ENCODE results near the gene CCDC188. TPM values are rescaled to one million over a fixed set of nuclear protein-coding genes. Genes with fewer than 3 reads are reported as not detected.

Gene CCDC188
- total and polyA plus RNA-seq, 9 of the 15 experiments (the other 6 are each of a cell fraction or from before 2014, with no cell fraction given), result not detected

DNA sequence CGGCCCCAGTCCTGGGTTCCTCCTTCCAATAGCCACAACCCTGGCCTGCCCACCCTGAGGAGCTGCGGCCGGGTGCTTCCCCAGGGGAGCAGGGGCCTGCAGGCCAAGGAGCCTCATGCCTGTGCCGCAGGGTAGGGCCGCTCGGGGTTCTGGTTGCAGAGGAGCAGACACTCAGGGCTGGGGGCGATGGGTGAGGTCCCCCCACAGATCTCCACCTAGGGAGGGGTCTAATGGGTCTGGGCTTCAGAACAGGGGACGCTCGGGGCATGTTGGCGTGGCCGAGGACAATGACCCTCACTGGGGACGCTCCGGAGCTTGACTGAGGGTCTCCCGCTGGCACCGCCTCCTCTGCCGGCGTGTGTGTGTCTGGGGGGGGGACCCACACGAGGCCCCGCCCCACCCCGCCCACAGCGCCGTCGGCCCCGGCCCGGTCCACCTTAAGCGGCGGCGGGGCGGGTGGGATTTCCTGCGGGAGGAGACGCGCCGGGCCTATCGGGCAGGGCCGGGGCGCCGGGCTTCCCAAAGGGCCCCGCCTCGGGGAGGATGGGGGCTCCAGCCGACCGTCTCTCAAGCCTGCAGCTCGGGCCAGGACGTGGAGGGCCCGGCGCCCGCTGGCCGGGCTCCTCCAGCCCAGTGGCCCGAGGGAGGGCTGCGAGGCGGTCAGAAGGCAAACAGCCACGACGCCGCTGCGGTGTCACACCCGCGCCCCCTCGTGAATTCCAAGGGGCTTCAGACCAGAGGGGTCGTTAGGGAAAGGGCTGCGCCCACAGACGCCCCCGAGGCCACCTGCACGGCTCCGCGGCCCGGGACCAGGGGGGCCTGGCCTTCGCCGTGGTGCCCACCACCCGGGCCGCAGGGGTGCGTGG lies 19.9 kb downstream of the CCDC188 start (continued):
- TF ChIP-seq, protein P1, sequence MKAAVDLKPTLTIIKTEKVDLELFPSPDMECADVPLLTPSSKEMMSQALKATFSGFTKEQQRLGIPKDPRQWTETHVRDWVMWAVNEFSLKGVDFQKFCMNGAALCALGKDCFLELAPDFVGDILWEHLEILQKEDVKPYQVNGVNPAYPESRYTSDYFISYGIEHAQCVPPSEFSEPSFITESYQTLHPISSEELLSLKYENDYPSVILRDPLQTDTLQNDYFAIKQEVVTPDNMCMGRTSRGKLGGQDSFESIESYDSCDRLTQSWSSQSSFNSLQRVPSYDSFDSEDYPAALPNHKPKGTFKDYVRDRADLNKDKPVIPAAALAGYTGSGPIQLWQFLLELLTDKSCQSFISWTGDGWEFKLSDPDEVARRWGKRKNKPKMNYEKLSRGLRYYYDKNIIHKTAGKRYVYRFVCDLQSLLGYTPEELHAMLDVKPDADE (conservative IDR thresholded peaks at IDR 0.05; ENCODE audit: control insufficient read depth, low read depth, low read length), result peak; percentile 83; the same call in 1 of the 2 replicates
- TF ChIP-seq MBD2 (IDR thresholded peaks at IDR 0.05; ENCODE audit: borderline replicate concordance, low read depth) (peak; percentile 52; the same call in 1 of the 2 replicates), ZNF133 (CRISPR knock-in tag; IDR thresholded peaks at IDR 0.05) (peak; percentile 69; the same call in 1 of the 2 replicates), SRSF3 (IDR thresholded peaks at IDR 0.05; ENCODE audit: insufficient read depth, low read length) (0 out of 2 replicates have a peak, but pooled peaks have one; percentile 7), HDAC6 (IDR thresholded peaks at IDR 0.05; ENCODE audit: low read depth, low read length) (no peak), STAT5A (IDR thresholded peaks at IDR 0.05; ENCODE audit: borderline replicate concordance, low read length) (no peak), NFXL1 (CRISPR knock-in tag; IDR thresholded peaks at IDR 0.05) (no peak), TCF7L2 (IDR thresholded peaks at IDR 0.05; ENCODE audit: low read depth, low read length) (0 out of 2 replicates have a peak, but pooled peaks have one; percentile 29), WHSC1 (IDR thresholded peaks at IDR 0.05; ENCODE audit: low read length) (no peak), RNF219 (CRISPR knock-in tag; IDR thresholded peaks at IDR 0.05) (no peak), RBM22 (IDR thresholded peaks at IDR 0.05; ENCODE audit: low read depth, low read length, poor library complexity, severe bottlenecking) (no peak), ZNF175 (CRISPR knock-in tag; IDR thresholded peaks at IDR 0.05; ENCODE audit: low read depth) (no peak), ETS2 (tag; IDR thresholded peaks at IDR 0.05; ENCODE audit: borderline replicate concordance, poor library complexity, severe bottlenecking) (no peak), TRIM28 (IDR thresholded peaks at IDR 0.05) (no peak; the same call in 1 of the 2 replicates), NR4A1 (CRISPR knock-in tag; IDR thresholded peaks at IDR 0.05) (0 out of 2 replicates have a peak, but pooled peaks have one; percentile 51), NR4A1 (tag; IDR thresholded peaks at IDR 0.05) (0 out of 2 replicates have a peak, but pooled peaks have one; percentile 19), ZZZ3 (IDR thresholded peaks at IDR 0.05) (no peak)
- TF ChIP-seq, protein P2, sequence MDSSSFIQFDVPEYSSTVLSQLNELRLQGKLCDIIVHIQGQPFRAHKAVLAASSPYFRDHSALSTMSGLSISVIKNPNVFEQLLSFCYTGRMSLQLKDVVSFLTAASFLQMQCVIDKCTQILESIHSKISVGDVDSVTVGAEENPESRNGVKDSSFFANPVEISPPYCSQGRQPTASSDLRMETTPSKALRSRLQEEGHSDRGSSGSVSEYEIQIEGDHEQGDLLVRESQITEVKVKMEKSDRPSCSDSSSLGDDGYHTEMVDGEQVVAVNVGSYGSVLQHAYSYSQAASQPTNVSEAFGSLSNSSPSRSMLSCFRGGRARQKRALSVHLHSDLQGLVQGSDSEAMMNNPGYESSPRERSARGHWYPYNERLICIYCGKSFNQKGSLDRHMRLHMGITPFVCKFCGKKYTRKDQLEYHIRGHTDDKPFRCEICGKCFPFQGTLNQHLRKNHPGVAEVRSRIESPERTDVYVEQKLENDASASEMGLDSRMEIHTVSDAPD (CRISPR knock-in tag; IDR thresholded peaks at IDR 0.05), result 0 out of 2 replicates have a peak, but pooled peaks have one; percentile 22
- TF ChIP-seq, protein P3, sequence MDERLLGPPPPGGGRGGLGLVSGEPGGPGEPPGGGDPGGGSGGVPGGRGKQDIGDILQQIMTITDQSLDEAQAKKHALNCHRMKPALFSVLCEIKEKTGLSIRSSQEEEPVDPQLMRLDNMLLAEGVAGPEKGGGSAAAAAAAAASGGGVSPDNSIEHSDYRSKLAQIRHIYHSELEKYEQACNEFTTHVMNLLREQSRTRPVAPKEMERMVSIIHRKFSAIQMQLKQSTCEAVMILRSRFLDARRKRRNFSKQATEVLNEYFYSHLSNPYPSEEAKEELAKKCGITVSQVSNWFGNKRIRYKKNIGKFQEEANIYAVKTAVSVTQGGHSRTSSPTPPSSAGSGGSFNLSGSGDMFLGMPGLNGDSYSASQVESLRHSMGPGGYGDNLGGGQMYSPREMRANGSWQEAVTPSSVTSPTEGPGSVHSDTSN (CRISPR knock-in tag; IDR thresholded peaks at IDR 0.05; ENCODE audit: low read depth), result no peak
- TF ChIP-seq, protein P3 (tag; conservative IDR thresholded peaks at IDR 0.05; ENCODE audit: low read depth), result no peak
